GM12801 (cell line): Measurements from ENCODE around the gene RAPGEF2.

Source experiments
- TF ChIP-seq, protein P1 (sequence below): IDR thresholded peaks from one replicate; pipeline ENCODE4 v1.5.1; 2011; ENCODE audit warnings: control low read depth; ENCODE audit not compliant: insufficient read length; ENCODE audit errors: extremely low read depth

Gene RAPGEF2

DNA sequence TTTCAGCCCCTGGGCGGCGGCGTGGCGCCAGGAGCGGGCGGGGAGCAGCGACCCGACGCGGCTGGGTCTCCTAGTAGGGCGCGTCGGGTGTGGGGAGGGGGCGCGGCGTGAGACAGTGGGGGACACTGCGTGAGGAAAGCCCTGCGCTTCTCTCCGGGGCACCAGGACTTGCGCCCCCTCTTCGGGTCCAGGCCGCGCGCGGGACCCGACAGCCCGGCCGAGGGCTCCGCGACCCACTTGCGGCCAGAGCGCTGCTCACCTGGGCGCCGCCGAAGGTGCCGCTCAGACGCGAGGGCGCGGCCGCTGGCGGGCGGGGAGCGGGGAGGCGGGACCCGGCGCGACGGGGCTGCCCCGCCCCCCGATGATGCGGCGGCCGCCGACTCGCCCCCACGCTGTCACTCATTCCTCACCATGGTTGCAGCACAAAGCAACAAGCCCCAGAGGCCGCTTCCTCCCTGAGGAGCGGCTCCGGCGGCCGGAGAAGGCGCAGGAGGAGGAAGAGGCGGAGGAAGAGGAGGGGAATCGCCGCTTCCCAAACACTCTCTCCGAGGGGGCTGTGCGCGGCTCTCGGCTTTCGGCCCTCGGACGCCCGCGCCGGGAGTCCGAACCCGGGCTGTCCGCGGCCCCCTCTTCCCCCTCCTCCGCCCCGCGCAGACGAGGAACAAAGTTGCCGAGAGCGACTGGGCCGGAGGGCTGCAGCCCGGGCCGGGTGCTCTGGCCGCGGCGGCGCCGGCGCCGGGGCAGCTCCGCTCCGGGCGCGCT, at the start of gene RAPGEF2:
Gene RAPGEF2 (plus strand): TSS at position 458 of the 762 bp plus-strand sequence. CDS start 1,084 bp downstream, outside the sequence.
- TF ChIP-seq, protein P1, sequence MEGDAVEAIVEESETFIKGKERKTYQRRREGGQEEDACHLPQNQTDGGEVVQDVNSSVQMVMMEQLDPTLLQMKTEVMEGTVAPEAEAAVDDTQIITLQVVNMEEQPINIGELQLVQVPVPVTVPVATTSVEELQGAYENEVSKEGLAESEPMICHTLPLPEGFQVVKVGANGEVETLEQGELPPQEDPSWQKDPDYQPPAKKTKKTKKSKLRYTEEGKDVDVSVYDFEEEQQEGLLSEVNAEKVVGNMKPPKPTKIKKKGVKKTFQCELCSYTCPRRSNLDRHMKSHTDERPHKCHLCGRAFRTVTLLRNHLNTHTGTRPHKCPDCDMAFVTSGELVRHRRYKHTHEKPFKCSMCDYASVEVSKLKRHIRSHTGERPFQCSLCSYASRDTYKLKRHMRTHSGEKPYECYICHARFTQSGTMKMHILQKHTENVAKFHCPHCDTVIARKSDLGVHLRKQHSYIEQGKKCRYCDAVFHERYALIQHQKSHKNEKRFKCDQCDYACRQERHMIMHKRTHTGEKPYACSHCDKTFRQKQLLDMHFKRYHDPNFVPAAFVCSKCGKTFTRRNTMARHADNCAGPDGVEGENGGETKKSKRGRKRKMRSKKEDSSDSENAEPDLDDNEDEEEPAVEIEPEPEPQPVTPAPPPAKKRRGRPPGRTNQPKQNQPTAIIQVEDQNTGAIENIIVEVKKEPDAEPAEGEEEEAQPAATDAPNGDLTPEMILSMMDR, result no peak

DNA sequence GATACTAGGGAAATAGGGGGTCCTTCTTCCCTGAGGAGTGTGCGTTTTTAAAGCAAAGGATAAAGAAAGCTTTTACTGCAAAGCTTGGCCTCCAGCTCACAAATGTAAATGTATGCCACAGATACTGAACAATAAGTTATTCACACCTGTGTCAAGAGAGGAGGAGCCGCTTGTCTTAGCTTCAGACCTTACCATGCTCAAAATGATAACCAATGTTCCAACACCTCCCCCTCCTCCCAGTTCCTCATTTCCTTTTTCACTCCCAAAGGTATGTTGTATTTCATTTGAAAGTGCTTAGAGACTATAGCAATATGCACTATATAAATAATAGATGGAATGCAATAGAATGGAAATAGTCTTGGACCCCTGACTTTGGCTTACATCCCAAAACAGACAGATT, 47.0 kb upstream of the RAPGEF2 start:
- TF ChIP-seq, protein P1, result no peak

GRCh38 chr4:159060161-159060560, 42.7 kb upstream of the RAPGEF2 start:
- TF ChIP-seq, protein P1, result no peak

- TF ChIP-seq, protein P1, result no peak
Observed at GRCh38 chr4:159062381-159062780, 40.5 kb upstream of the RAPGEF2 start.

DNA sequence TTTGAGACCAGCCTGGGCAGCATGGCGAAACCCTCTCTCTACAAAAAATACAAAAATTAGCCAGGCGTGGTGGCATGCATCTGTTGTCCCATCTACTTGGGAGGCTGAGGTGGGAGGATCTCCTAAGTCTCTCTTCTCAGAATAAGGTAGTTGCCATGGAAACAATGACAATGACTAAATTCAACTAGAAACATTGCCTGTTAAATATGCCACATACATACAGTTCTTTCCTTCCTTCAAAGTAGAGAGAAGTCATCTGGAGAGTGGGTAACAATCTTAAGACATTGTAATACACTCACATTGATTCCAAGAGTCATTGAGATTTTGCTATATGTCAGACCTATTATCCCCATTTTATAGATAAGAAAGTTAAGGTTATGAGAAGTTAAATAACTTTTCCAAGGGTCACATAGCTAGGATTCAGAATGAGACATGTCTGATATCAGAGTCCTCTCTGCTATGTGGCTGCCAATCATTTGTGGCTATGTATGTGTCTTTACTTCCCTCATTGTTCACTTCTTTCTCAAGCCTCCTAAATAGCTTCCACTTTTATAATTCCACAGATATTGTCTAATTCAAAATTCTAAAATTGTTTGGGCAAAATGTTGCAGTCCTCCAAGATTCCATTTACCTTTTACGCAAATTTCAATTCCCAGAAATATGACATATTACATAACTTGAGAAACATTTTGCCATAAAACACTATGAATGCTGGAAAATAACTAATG, 37.2 kb upstream of the RAPGEF2 start:
- TF ChIP-seq, protein P1, result no peak

- TF ChIP-seq, protein P1, result no peak
Observed at GRCh38 chr4:159069922-159070321, 33.0 kb upstream of the RAPGEF2 start.

DNA sequence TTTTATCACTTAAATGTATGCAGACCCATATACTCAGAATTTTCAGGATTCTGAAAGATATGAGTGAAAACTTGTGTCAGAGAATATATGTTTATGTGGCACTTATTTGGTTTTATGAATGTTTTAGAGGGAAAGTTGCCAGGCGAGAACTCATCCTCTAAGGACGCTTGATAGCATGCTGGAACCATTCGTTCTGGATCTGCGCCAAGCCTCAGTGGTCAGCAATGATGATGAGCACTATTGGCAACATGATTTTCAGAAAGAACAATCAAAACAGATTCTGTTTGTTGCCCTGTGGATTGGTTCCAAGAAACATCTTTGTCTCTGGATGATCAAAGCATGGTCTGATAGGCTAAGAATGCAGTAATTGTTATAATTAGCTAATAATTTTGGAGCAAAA, 32.1 kb upstream of the RAPGEF2 start:
- TF ChIP-seq, protein P1, result no peak
